HG03025 (cell line): Measurements from ENCODE around the gene PTPRK.

Experiments used
- ATAC-seq: cut with Tn5 transposase; IDR thresholded peaks from one replicate; pipeline ENCODE4 v1.9.1; 2021; ENCODE audit warnings: mild to moderate bottlenecking, moderate library complexity; ENCODE audit not compliant: unreplicated experiment, low FRiP score

The PTPRK gene

GRCh38 chr6:128397996-128398395, 122.4 kb downstream of the PTPRK start:
- ATAC-seq, result no peak

DNA sequence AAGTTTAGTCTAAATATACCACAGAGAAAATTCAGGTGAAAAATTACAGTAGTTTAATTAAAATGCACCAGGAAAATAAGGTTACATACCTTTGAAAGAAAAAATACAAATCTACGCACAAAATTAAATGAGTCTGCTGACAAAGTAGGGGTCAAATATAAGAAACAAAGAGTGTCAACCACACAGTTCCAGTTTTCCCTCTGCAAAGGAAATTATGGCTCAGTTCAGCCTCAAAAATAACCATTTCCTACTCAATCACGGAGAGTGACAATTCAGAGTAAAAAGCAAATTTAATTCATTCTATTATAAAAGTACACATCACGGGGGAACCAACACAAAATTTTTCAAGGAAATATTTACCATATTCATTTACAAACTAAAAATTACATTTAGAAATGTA, 124.8 kb downstream of the PTPRK start:
- ATAC-seq, result no peak

DNA sequence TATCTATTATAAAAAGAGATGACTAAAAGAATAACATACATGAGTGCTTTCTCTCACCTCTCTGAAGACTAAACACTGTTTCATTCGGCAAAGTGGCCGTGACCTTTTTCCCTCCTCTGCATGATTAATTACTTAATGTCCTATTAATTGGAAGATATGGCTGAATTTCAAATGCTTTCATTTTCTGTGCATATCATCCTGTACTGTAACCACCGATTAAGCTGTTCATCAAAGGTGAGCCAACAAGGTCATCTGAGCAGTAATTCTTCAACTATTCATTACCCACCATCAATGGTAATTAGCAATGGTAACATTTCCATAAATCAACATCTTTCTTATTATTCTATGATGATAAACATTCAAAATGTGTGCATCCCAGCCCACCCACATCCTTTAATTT, 125.2 kb downstream of the PTPRK start:
- no peak for ATAC-seq

DNA sequence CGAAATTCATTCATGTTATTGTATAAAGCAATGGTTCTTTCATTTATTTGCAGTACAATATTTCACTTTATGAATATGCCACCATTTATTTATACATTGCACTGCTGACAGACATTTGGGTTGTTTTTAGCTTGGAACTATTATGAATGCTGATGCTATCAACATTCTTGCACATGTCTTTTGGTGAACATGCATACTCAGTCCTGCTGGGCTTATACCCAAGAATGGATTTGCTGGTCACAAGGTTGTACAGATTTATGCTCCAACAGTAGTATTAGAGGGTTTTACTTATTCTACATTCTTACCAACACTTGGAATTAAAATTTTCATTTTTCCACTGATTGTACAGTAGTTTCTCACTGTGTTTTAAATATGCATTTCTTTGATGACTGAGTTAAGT, 126.2 kb downstream of the PTPRK start:
- ATAC-seq, result no peak

DNA sequence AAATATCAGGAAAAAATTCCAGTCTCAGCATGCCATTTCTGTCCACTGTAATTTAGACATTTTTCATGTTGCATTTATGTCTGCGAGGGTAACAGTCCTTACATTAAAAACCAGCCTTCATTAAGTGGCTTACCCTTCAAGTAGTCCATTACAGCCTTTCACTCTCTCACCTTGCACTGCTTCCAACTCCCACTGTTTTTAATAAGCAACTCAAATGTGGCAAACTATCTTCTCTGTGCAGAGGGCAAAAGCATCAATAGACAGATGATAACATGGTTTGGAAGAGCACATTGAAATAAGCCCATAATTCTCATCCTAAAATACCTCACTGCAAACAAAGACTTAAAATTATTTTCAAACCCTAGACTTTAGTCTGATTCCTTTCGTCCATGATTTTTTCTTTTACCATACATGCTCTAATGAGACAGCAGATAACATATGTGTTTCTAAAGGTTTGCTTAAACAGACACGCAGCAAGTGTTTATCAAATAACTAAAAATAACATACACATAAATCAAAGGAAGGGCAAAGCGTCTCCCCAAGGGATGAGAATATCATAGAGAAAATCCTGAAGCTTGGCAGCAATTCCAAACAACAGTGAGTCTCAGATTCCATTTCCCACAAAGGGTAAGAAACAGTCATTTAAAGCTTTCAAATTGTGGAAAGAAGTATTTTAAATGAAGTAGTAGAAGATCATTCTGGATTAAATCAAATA, 130.4 kb downstream of the PTPRK start:
- no peak for ATAC-seq

DNA sequence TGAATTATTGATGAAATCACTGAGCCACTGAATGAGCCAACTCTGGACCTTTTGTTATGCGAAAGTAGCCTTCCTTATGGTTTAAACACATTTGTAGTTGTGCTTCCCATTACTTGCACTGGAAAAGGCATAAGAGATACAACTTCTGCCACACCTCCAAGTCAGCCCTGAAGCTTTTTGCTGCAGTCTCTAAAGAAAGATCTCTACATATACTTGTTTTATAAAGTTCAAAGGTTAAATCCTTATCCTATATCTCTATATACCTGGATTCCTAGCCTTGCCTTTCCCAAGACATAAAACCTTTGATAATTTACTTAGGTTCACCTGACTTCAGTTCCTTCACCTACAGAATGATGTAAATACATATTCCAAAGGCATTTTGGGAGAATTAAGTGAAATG, 132.0 kb downstream of the PTPRK start:
- ATAC-seq, result no peak

DNA sequence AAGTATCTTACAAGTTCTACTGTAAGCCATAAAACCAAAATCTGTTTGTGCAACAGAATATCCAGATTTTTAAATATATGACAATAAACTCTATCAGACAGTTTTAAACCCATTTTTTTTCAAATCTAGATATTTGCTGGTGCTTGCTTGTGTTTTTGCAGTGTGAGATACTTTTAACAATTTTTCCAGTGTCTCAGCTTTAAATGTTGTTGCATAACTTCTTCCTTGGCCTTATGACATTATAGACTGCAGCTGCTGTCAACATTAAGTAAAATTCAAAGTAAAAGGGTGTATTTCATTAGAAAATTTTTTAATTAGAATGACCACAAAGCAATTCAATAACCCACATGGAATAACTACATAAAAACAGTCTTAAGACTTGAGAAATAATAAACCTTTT, 139.5 kb downstream of the PTPRK start:
- ATAC-seq, result no peak

GRCh38 chr6:128379577-128379976, 140.8 kb downstream of the PTPRK start:
- no peak for ATAC-seq

GRCh38 chr6:128376952-128377503, 143.4 kb downstream of the PTPRK start:
- ATAC-seq, result no peak

DNA sequence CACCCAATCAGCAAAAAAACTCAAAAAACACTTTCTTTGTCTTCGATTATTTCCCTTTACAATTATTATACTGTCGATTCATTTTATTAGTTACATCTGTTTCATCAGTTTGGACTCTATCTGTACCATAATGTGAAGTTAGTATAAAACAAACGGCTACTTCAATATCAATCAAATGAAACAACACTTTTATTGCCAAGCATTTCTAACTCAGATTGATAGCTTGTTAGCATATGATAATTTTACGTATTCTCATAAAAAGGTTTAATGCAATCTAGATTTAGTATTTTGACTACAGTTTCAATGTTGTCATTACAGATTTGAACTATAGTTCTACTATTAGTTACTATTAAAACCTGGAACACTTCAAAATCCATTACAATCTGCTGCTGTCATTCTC, 149.3 kb downstream of the PTPRK start:
- ATAC-seq, result no peak

DNA sequence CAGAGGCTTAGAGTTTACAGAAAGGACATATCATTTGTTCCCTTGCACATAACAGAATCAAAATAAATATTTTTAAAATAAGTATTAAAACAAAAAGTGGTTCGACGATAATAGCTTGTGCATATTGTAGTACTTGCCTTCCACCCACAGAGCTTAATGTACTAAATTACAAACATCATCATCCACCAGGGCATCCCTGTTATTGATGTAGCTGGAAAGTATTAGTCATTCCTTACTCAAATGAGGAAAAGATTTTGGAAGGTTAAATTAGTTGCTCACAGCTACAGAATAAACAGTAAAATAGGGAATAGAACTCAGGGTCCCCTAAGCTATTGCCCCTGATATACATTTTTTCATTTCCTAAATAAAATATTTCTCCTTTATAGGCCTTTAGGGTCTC, 150.3 kb downstream of the PTPRK start:
- no peak for ATAC-seq

DNA sequence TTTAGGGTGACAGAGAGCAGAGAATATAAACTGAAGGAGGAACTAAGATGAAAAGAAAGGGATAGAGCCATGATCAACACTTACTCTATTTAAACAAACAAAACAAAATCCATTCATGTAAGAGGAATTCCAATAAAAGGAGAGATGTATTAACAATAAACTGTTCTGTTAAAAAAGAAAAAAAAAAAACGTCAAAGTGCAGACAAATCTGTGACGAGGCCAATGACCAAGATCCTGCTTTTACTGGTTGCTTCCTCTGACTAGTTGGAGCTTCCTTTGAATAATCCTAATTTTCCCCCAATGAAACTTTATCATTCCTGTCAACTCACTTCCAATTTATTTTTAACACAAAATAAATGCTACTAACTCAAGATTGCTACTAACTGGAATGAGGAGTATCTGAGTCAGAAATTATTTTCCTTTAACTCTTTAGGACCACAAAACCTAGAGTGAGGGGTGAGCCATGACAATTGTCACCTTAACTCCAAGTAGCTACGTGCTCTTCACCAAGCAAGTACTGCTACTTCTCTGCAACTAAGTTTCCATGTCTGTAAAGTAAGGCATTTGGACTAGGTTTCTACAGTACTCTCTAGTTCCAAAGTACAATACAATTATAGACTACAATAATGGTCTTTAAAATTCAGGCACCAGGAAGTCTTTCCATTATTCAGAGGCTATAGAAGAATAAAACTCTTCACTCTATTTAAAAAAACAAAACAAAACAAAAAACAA, 152.0 kb downstream of the PTPRK start:
- ATAC-seq, result no peak

DNA sequence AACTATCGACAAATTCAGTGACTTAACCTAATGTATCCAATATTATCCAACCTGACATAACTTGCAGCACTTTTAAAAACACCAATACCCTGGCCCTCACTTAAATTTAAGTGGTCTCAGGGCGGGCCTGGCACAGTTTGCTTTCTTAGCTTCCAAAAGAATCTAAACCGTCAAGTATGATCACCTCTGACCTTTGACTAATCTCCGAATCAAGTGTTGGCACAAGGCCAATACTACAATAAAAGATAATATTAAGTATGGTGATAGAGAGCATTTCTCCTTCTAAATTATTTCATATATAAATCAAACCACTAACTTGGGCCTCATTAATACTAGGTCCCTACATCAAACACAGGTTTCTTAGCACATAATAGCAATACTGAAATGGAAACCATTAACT, 153.0 kb downstream of the PTPRK start:
- no peak for ATAC-seq

DNA sequence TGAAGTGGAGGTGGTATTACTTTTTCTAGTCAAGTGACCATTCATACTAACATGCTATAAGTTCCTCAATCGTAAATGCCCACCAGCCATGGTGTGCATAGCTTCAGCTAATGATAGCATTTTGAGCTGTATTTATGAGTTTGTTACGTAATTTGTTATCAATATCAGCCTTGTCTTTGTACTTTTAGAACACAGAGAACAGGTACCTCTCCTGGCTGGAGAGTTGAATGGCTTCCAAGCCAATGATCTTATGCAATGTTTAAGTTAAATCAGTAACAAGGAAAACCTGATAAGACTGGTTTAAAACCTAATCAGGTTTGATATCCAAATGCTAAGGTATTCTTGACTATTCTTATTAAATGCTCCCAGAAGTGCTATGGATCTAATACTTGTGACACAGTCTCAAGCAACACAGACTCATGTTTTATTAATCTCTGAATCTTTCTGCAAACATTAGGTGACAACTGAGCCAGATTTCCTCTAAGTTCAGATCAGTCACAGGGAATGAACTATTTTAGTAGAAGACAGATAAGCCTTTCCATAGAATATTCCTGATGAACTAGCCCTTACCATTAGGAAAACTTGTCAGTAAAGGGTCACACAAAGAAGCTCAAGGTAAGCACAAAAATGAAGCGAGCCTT, 154.8 kb downstream of the PTPRK start:
- ATAC-seq, result no peak

DNA sequence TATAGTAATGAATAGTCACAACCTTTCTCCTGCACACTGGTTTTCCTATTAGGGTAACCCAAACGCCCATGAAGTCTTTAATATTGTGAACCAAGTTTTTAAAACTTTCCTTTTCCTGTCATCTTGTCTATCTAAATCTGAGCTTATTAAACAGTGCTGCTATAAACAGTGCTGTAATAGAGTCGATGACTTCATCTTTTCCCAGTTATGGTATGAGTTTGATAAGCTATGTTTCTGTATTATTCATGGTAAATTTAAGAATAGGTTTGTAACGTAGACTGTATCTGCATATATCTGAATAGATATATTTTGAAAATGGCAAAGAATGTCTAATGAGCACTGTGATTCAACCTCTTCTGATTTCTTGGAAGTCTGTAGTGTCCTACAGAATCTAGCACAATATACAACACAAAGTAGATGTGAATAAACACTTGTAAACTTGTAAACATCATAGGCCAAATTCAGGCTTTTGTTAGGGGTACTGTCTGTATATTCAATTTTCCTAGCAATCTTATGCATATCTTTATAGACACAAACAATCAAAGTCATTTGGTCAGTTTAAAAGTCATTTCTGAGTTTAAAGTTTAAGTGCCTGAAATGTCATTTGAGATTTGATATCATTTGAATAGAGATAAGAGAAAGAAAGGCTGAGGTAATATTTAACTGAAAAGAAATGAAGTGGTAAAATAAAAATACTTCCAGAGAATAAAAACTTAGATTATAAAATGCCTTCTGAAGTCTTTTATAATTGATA, 155.5 kb downstream of the PTPRK start:
- no peak for ATAC-seq

- ATAC-seq, result no peak
Observed at GRCh38 chr6:128363020-128363813, 157.2 kb downstream of the PTPRK start.

DNA sequence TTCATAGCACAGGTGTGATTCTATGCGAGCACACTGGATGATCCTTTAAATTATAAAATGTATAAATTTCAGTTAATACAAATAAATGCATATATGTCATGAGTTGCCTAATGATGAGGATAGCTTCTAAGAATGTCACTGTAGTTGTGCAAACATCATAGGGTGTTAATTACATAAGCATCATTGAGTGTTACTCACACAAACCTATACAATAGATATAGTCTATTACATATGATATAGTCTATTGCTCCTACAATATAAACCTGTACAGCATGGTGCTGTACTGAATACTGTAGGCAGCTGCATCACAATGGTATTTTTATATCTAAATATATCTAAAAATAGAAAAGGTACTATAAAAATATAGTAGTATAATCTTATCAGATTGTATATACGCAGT, 159.0 kb downstream of the PTPRK start:
- no peak for ATAC-seq

DNA sequence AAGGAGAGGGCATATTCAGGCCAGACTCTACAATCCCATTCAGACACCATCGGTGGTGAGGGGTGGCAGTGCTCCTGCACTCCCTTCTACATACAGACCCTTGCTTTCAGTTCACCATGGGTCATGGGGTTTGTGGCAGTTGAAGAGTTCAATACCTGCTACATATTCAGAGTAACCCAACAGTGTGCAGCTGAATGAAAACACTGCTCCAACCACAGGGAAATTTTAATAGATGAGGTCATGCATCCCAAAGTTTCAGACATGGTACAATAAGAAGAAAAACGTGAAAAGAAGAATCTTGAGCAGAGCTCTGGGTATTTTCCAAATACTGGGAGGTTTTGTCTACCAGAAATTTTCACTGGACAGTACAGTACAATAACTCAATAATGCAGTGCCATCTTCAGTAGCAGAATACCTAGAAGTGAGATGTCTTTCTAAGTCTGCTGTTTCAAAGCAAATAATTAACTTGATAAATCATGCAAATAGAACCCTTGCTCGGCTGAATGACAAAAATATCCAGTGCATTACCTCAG, 162.1 kb downstream of the PTPRK start:
- no peak for ATAC-seq

- no peak for ATAC-seq
Observed at GRCh38 chr6:128357392-128358130, 162.8 kb downstream of the PTPRK start.
